ENCODE results near the gene HLA-E. TPM values are rescaled to one million over a fixed set of nuclear protein-coding genes. Genes with fewer than 3 reads are reported as not detected.
"Not testable (repeated sequence)": the region's sequence is repeated elsewhere in the genome, so short reads cannot be mapped to it uniquely, and the experiment has no call there.

Gene HLA-E
- total RNA-seq, 2 donors from 2014 or later: 133 to 216 TPM

GRCh38 chr6:30497714-30498113 lies 8.4 kb downstream of the HLA-E start:
- intact Hi-C loops (cut with DNase I): no loop called here
- WGBS, 2 donors: 67 to 77% methylated on average over 2 to 3 of the region's 3 CpGs
- Histone ChIP-seq H3K36me3 (replicated peaks in 1 of 2; ENCODE audit: insufficient read depth in 1 of 2, low read depth in 2 of 2) (peaks cover 0 to 1% of the 10 kb centered on the region in 2 donors), H3K4me1 (no peaks in the 10 kb centered on the region), H3K27me3 (no peaks in the 10 kb centered on the region), H3K4me3 (no peak overlapping the region), H3K9me3 (no peaks in the 10 kb centered on the region), H3K27ac (no peak overlapping the region)
- TF ChIP-seq POLR2A (IDR thresholded peaks at IDR 0.05): no peak
- no peak for TF ChIP-seq CTCF (IDR thresholded peaks at IDR 0.05)
- DNase-seq (no peak), ATAC-seq (no peak)

GRCh38 chr6:30498705-30499104 lies 9.4 kb downstream of the HLA-E start:
- WGBS, 2 donors: 93% methylated on average over 3 of the region's 37 CpGs; no CpG with 5 or more reads in 1 of the 2 donors
- H3K4me1 ChIP-seq; ATAC-seq; intact Hi-C loops (cut with DNase I); H3K9me3 ChIP-seq; DNase-seq; H3K27me3 ChIP-seq; H3K27ac ChIP-seq; H3K36me3 ChIP-seq (replicated peaks in 1 of 2; ENCODE audit: insufficient read depth in 1 of 2, low read depth in 2 of 2); H3K4me3 ChIP-seq: not testable (repeated sequence)

- intact Hi-C loops (cut with DNase I): no loop called here
- TF ChIP-seq CTCF (IDR thresholded peaks at IDR 0.05) (no peak), POLR2A (IDR thresholded peaks at IDR 0.05) (no peak)
- Histone ChIP-seq H3K27ac (peak overlapping the region in 2 of 4 donors; percentile 29 to 34), H3K9me3 (no peaks in the 10 kb centered on the region), H3K36me3 (replicated peaks in 1 of 2; ENCODE audit: insufficient read depth in 1 of 2, low read depth in 2 of 2) (no peaks in the 10 kb centered on the region), H3K4me3 (no peak overlapping the region), H3K4me1 (no peaks in the 10 kb centered on the region), H3K27me3 (no peaks in the 10 kb centered on the region)
- DNase-seq (no peak), ATAC-seq (peak; percentile 21)
- 53 to 56% methylated on average over 10 of the region's 10 CpGs for WGBS, 2 donors
These were observed 11.4 kb downstream of the HLA-E start for GRCh38 chr6:30500421-30501355.

GRCh38 chr6:30507849-30508827 lies 18.8 kb downstream of the HLA-E start:
- H3K27me3 ChIP-seq: no peaks in the 10 kb centered on the region
- TF ChIP-seq CTCF (IDR thresholded peaks at IDR 0.05): no peak
- TF ChIP-seq POLR2A (IDR thresholded peaks at IDR 0.05): no peak
- H3K27ac ChIP-seq: peak overlapping the region in 1 of 4 donors; percentile 52
- no peaks in the 10 kb centered on the region for H3K4me1 ChIP-seq
- ATAC-seq (no peak), DNase-seq (no peak)
- no peaks in the 10 kb centered on the region for H3K9me3 ChIP-seq
- intact Hi-C loops (cut with DNase I): no loop called here
- H3K4me3 ChIP-seq: no peak overlapping the region
- WGBS, 2 donors: 62 to 68% methylated on average over 5 of the region's 5 CpGs
- no peaks in the 10 kb centered on the region for H3K36me3 ChIP-seq (replicated peaks in 1 of 2; ENCODE audit: insufficient read depth in 1 of 2, low read depth in 2 of 2)
